ENCODE results near the gene PLA2G10.

GRCh38 chr16:14635395-14636165 lies 58.5 kb downstream of the PLA2G10 start:
- TF ChIP-seq, protein P1, sequence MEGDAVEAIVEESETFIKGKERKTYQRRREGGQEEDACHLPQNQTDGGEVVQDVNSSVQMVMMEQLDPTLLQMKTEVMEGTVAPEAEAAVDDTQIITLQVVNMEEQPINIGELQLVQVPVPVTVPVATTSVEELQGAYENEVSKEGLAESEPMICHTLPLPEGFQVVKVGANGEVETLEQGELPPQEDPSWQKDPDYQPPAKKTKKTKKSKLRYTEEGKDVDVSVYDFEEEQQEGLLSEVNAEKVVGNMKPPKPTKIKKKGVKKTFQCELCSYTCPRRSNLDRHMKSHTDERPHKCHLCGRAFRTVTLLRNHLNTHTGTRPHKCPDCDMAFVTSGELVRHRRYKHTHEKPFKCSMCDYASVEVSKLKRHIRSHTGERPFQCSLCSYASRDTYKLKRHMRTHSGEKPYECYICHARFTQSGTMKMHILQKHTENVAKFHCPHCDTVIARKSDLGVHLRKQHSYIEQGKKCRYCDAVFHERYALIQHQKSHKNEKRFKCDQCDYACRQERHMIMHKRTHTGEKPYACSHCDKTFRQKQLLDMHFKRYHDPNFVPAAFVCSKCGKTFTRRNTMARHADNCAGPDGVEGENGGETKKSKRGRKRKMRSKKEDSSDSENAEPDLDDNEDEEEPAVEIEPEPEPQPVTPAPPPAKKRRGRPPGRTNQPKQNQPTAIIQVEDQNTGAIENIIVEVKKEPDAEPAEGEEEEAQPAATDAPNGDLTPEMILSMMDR (IDR thresholded peaks at IDR 0.05), result no peak
- no peak for TF ChIP-seq POLR2A (IDR thresholded peaks at IDR 0.05)
- TF ChIP-seq POLR2AphosphoS5 (IDR thresholded peaks at IDR 0.05), result no peak
